GOT3 (cell line): ENCODE results near the gene ERC2.
"Not testable (repeated sequence)": the region's sequence is repeated elsewhere in the genome, so short reads cannot be mapped to it uniquely, and the experiment has no call there.

ENCODE experiments used
- DNase-seq: peaks from one replicate; lab custom pipeline; 2025; ENCODE audit warnings: mixed read lengths; lab: John Stamatoyannopoulos, UW

The ERC2 gene

GRCh38 chr3:56122911-56123310 is 345.4 kb downstream of the ERC2 start:
- no peak for DNase-seq

DNA sequence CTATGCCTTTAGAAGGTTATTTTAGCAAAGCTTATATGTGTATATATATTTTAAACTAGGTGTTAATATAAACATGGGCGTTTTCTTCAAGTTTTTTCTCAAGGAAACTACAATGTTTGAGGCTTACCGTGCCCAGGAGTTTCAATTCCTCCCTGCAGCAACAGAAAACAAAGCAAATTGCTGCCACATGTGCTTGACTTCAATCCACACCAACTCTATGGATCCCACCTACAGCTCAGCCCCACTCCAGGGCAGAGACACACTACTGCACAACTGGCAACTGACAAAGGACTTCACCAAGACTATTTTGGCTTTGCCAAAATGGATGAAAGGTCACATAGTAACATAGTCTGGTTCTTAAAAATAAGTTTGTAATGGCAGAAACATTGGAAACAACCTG is 346.6 kb downstream of the ERC2 start:
- no peak for DNase-seq

DNA sequence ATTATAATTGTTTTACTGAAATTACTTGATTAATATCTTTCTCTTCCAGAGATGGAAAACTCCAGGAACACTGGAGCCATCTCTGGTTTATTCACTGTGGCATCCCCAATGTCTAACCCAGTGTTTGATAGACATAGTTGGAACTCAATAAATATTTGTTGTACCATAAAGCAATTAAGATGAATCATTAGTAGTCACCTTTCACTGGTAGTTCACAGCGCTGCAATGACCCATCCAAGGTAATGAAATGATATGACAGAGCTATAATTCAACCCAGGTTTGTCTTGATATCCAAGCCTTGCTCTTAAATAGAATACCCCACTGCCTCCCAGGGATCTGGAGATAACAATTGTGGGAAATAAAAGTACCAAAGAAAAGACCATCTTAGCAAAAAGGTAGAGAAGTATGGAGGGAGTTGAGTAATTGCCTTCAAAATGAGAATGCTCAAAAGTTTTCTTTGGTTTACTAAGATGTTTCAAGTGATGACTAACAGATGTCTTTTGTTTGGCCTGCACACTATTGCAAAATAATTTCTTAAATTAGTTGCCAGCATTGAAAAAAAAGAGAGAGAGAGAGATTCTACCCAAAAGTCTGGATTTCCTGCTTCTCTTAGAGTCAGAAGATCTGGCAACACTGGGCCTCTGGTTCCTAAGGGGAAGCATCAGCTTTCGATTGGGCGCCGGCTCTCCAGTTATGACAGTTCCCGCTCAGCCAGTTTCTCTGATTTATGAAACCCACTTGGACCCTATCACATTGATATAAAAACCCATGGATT is 348.5 kb downstream of the ERC2 start:
- no peak for DNase-seq

GRCh38 chr3:56118968-56119367 is 349.3 kb downstream of the ERC2 start:
- no peak for DNase-seq

DNA sequence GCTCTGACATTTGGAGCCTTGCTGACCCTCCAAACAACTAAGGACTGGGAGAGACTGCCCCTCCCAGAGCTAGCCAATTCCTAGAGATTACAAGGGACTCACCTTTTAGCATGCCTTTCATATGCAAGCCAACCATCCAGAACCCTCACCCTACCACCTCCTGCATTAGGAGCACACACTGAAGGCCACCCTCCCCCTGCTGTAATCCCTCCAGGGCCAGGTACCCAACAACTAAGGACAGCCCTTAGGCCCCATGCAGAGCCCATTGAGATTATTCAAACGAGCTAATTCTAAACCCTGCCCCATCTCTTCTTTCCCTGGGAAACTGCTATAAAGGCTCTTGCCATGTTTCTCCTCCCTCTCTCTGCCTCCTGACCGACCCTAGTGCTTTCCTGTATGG is 352.6 kb downstream of the ERC2 start:
- DNase-seq, result no peak

- no peak for DNase-seq
Observed at GRCh38 chr3:56115199-56115598, 353.1 kb downstream of the ERC2 start.

DNA sequence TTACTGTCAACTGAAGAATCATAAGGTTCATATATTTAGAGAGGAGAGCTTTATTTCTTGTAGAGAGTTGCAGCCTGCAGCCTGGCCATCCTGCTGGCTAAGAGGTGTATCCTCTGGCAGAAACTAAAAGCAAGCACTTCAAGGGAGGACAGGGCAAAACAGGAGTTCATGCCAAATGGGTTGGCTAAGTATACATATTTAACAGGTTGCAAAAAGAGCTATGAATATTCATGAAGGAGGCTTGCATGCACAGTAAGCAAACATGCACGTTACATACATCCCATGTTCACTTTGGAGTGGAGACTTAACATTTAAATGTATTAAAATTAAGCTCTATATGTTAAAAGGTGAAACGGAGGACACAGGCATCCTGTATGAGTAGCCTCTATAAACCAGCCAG is 354.4 kb downstream of the ERC2 start:
- no peak for DNase-seq

DNA sequence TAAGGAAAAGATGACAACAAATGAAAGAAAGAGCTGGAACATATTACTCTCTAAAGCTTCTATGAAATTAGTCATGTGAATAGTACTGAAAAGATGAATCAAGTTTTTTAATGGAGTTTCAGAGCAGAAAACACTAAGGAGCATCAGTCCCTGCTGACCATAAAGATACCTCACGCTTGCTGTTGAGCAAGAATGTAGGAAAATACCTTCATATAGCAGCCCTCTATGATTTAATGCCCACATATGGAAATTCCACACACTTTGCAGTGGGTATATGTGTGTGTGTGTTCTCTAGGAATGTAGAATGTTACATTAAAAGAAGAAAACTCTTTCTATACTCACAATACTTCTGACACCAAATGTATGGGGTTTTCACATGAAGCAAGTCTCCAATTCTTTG is 355.0 kb downstream of the ERC2 start:
- no peak for DNase-seq

GRCh38 chr3:56111606-56112304 is 356.5 kb downstream of the ERC2 start:
- no peak for DNase-seq

DNA sequence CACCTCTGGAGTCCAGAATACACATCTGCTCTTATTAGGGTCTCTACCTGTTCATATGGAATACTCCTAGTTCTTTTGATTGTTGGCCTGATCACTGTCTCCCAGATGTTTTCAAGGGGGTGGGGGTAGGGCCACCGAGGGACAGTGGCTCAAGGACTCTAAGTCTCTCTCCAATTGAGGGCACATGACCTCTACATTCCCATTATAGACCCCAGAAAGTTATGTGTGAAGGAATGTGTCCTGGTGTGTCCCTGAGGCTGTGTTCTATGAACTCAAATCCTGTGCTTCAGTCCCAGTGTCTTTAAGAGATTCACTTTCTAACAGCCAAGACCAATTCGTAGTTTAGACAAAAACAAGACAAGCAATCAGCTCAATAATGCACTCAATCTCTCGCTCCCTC is 357.4 kb downstream of the ERC2 start:
- DNase-seq, result no peak

GRCh38 chr3:56107157-56107556 is 361.1 kb downstream of the ERC2 start:
- no peak for DNase-seq

- no peak for DNase-seq
Observed at GRCh38 chr3:56102032-56102431, 366.2 kb downstream of the ERC2 start.

DNA sequence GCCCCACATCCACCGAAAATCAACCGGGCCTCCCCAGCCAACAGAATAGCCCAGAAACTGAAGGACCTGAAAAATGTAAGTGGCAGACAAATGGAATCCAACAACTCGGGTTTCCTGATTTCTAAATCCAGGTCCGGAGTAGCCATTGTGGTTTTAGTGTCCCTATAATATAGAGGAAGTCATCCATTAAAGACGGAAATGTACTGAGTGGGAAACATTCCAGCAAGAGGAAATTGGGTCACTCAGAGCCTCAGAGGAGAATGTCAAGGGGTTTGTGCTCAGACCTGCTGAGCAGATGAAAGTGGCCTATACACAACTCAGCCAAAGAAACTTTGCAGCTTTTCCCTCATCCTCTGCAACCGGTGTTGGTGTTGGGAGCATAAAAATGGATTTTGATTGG is 366.7 kb downstream of the ERC2 start:
- no peak for DNase-seq

- no peak for DNase-seq
Observed at GRCh38 chr3:56096999-56097398, 371.3 kb downstream of the ERC2 start.

DNA sequence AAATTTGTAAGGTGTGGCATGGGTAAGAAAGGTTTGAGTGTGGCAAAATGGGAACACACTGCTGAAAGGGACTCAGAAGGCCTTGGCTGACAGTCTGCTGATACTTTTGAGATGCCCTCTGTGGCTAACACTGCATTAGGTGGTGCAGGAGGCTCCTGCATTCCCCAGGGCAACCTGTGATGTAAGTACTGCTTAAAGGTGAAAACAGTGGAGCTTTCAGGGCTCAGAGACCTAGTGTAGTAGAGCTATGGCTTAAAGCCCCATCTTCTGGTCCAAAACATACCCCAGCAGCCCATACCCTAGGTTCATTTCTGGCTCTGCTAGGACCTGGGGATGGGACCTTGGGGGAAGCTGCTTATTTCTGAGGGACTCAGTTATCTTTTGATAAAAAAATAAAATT is 374.1 kb downstream of the ERC2 start:
- no peak for DNase-seq

DNA sequence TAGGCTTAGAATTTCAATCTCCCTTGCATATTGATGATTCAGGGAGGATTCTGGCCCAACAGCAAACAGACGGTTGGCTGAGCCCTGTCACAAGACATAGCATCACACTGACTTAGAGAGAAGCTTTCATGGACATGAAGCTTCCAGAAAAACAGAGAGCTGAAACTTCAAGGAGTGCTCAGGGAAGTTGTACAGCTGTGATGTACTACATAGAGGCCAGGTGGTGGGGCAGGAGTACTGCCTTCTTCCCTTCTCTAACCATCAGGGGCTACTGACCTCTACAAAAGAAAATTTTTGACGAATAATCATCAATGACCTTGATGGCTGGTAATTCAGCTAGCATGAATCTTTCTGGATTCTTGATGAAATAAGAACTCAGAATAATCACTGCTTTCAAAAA is 378.5 kb downstream of the ERC2 start:
- DNase-seq, result no peak

- no peak for DNase-seq
Observed at GRCh38 chr3:56087451-56088053, 380.7 kb downstream of the ERC2 start.

GRCh38 chr3:56086355-56086754 is 381.9 kb downstream of the ERC2 start:
- DNase-seq, result no peak

- DNase-seq, result no peak
Observed at GRCh38 chr3:56081246-56081645, 387.0 kb downstream of the ERC2 start.

DNA sequence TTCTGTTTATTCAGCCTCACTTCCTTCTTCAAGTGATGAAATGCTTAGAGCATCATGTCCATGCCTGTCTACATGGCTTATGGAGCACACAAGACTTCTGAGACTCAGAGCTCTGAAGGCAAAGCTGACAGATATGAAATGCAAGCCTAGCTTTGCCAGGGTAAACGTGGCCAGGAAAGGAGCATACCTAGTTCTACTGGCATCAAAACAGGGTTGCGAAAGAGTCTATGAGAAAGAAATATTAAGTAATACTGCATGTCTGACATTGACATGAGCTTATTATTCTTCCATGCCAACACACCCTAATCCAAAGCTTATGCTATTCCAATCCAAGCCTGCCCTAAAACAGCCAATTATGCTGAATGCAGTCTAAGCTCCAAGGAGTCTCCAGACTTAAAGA is 391.5 kb downstream of the ERC2 start:
- DNase-seq, result no peak

- no peak for DNase-seq
Observed at GRCh38 chr3:56075089-56075488, 393.2 kb downstream of the ERC2 start.

DNA sequence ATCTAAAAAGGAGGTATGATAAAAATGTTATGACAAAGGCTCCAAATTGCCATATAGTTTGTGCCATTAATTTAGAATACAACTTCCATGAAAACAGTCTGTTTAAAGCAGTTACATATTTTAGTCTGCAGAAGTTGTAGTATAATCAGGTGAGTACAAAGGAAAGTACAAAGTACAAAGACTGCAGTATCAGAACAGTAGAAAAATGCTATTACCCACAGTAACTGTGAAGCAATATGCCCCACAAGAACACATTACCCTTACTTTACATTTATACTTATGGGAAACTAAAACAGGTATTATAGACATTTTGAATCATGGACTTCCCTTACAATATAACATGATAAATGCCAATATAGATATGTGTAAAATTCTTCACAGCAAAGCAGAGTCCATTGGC is 398.5 kb downstream of the ERC2 start:
- no peak for DNase-seq

DNA sequence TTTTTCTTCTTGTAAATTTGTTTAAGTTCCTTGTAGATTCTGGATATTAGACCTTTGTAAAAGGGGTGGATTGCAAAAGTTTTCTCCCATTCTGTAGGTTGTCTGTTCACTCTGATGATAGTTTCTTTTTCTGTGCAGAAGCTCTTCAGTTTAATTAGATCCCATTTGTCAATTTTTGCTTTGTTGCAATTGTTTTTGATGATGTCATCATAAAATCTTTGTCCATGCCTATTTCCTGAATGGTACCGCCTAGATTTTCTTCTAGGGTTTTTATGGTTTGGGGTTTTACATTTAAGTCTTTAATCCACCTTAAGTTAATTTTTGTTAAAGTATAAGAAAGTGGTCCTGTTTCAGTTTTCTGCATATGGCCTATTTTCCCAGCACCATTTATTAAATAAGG is 401.9 kb downstream of the ERC2 start:
- not testable (repeated sequence) for DNase-seq
